AG04450 (cell line): ENCODE measurements around the gene TEX52. TPM values are rescaled to one million over a fixed set of nuclear protein-coding genes. Genes with fewer than 3 reads are reported as not detected.

Experiments used
- CTCF ChIA-PET: fragments of 300-600, 350-600 bp; formaldehyde crosslinking; extraction: SDS; loops from one replicate; lab custom pipeline; 2022; ENCODE audit warnings: antibody characterized with exemption, inconsistent platforms; lab: Charles Lee
- POLR2A ChIA-PET: fragments of 350-600 bp; formaldehyde crosslinking; extraction: SDS; loops from one replicate; lab custom pipeline; 2021; ENCODE audit warnings: antibody characterized with exemption, inconsistent platforms; lab: Yijun Ruan, JAX
- DNase-seq: peaks from one replicate; pipeline ENCODE4 v3.0.0-alpha.2; 2011; ENCODE audit warnings: low read depth, low spot score
- H3K27ac ChIP-seq: one replicate; pipeline ENCODE4 v1.5.1; 2012; ENCODE audit warnings: low read depth, low read length, control low read depth
- H3K27me3 ChIP-seq: one replicate; pipeline ENCODE4 v1.6.0; 2012; ENCODE audit warnings: low read length; ENCODE audit not compliant: control insufficient read depth, insufficient read depth
- H3K4me3 ChIP-seq: 2 replicates; pipeline ENCODE4 v1.5.1; 2011; ENCODE audit warnings: mild to moderate bottlenecking, low read depth, low read length, control low read depth
- H3K9me3 ChIP-seq: 2 replicates; pipeline ENCODE4 v1.5.1; 2012; ENCODE audit warnings: low read length; ENCODE audit not compliant: control insufficient read depth, insufficient read depth
- CTCF ChIP-seq: IDR thresholded peaks from 2 replicates; pipeline ENCODE4 v1.5.1; 2011; ENCODE audit warnings: low read depth, low read length, control low read depth, inconsistent platforms
- polyA plus RNA-seq: library from polyadenylated mRNA; depleted of rRNA; stranded (reverse); fragments of >200 nt; gene quantifications from 2 replicates; pipeline ENCODE4 v1.2.3, GENCODE V29; 2011

TEX52 gene
- polyA plus RNA-seq, 1 experiment = not detected

- ChIA-PET POLR2A (interaction anchor here (0.7 kb wide), 1 partner anchor 1103 kb away, joined by 8 read pairs; no protein-coding TSS in a partner anchor), CTCF (interaction anchor here (0.5 to 3.0 kb wide), 17 partner anchors 8 to 1939 kb away, joined by 3 to 17 read pairs (median 4); partner anchors contain the start of genes FOXM1 and RHNO1)
- no peaks in the 10 kb centered on the region for H3K27me3 ChIP-seq
- no peak overlapping the region for H3K4me3 ChIP-seq
- no peaks in the 10 kb centered on the region for H3K9me3 ChIP-seq
- DNase-seq = no peak
- H3K27ac ChIP-seq = no peak overlapping the region
- no peak for TF ChIP-seq CTCF
Observed at GRCh38 chr12:2884810-2885209, 28.0 kb upstream of the TEX52 start.

- Histone ChIP-seq H3K4me3 (no peak overlapping the region), H3K27ac (no peak overlapping the region), H3K27me3 (no peaks in the 10 kb centered on the region), H3K9me3 (no peaks in the 10 kb centered on the region; the same call in 1 of the 2 replicates)
- DNase-seq = no peak
- POLR2A ChIA-PET = no interaction called here
- CTCF ChIA-PET = interaction anchor here (0.6 kb wide), 1 partner anchor 168 kb away, joined by 6 read pairs; no protein-coding TSS in a partner anchor
- no peak for TF ChIP-seq CTCF
Observed at GRCh38 chr12:2879853-2880252, 23.0 kb upstream of the TEX52 start.

- Histone ChIP-seq H3K9me3 (no peaks in the 10 kb centered on the region; the same call in 1 of the 2 replicates), H3K27ac (peak overlapping the region; percentile 84), H3K4me3 (peak overlapping the region; percentile 82), H3K27me3 (no peaks in the 10 kb centered on the region)
- ChIA-PET POLR2A (interaction anchor here (0.6 to 0.9 kb wide), 2 partner anchors 14 to 578 kb away, joined by 3 to 4 read pairs; no protein-coding TSS in a partner anchor), CTCF (interaction anchor here (0.7 to 2.2 kb wide), 3 partner anchors 8 to 24 kb away, joined by 3 to 11 read pairs (median 3); no protein-coding TSS in a partner anchor)
- DNase-seq = no peak
- no peak for TF ChIP-seq CTCF
Observed at GRCh38 chr12:2877953-2878732, 21.3 kb upstream of the TEX52 start.

- peak within 1 kb of the TSS; percentile 82 for H3K4me3 ChIP-seq
- TF ChIP-seq CTCF = 0 out of 2 replicates have a peak, but pooled peaks have one; percentile 11
- no peaks in the 10 kb centered on the region; the same call in 1 of the 2 replicates for H3K9me3 ChIP-seq
- CTCF ChIA-PET = interaction anchor here (0.9 to 2.2 kb wide), 3 partner anchors 8 to 23 kb away, joined by 3 to 11 read pairs (median 3); no protein-coding TSS in a partner anchor
- POLR2A ChIA-PET = interaction anchor here (0.6 to 1.1 kb wide), 4 partner anchors 9 to 32 kb away, joined by 3 to 15 read pairs (median 4); partner anchors contain the start of gene TULP3
- no peaks in the 10 kb centered on the region for H3K27me3 ChIP-seq
- peak within 1 kb of the TSS; percentile 84 for H3K27ac ChIP-seq
- peak; percentile 66 for DNase-seq
Observed at GRCh38 chr12:2877047-2877952, 20.5 kb upstream of the TEX52 start, which contains the start of the genes FOXM1 and RHNO1. TSS of gene FOXM1 (minus strand) at chr12:2877174. CDS start at chr12:2874478, 2,696 bp downstream. TSS of gene RHNO1 (plus strand) at chr12:2877223. CDS start at chr12:2885367, 8,144 bp downstream.
